PC-9 (cell line): Measurements from ENCODE around the gene SMIM1. TPM values are rescaled to one million over a fixed set of nuclear protein-coding genes. Genes with fewer than 3 reads are reported as not detected.

Experiments
- BruUV-seq: library from RNA; stranded (reverse); fragments of 400-500 nt; replicated peaks from 2 replicates; lab custom pipeline; 2021; lab: Mats Ljungman, UMichigan
- CTCF ChIA-PET: fragments of 300-600 bp; sonication (Branson Sonifier 250); formaldehyde crosslinking; loops from one replicate; lab custom pipeline; 2022; ENCODE audit warnings: antibody characterized with exemption; lab: Charles Lee
- POLR2A ChIA-PET: fragments of 300-600 bp; sonication (Branson Sonifier 250); formaldehyde crosslinking; loops from one replicate; lab custom pipeline; 2022; ENCODE audit warnings: antibody characterized with exemption; ENCODE audit not compliant: unreplicated experiment; lab: Charles Lee
- DNase-seq, 2 experiments: peaks; one replicate each; pipeline versions ENCODE4 v3.0.0 to v3.0.0-alpha.2; 2015 to 2022; ENCODE audit warnings: mixed read lengths in 1 of 2
- H2AFZ ChIP-seq: fragments of 200-600 bp; sonication (generic); 2 replicates; pipeline ENCODE4 v1.8.1; 2017; ENCODE audit warnings: antibody characterized with exemption
- H3F3A ChIP-seq: fragments of 200-600 bp; sonication (generic); 2 replicates; pipeline ENCODE4 v1.8.1; 2017; ENCODE audit warnings: antibody characterized with exemption, mild to moderate bottlenecking, low read depth; ENCODE audit not compliant: insufficient read depth
- H3K27ac ChIP-seq: fragments of 200-600 bp; sonication (generic); 2 replicates; pipeline ENCODE4 v1.6.1; 2016; ENCODE audit warnings: mixed run types
- H3K27me3 ChIP-seq: fragments of 200-600 bp; sonication (generic); 2 replicates; pipeline ENCODE4 v1.6.1; 2016; ENCODE audit warnings: low read depth, mixed run types; ENCODE audit not compliant: insufficient read depth
- H3K36me3 ChIP-seq: fragments of 200-600 bp; sonication (generic); 2 replicates; pipeline ENCODE4 v1.6.1; 2016; ENCODE audit warnings: low read depth, mixed run types
- H3K4me1 ChIP-seq: fragments of 200-600 bp; sonication (generic); replicated peaks from 2 replicates; pipeline ENCODE4 v1.6.1; 2016; ENCODE audit warnings: mixed run types; ENCODE audit not compliant: insufficient read depth
- H3K4me2 ChIP-seq: fragments of 200-600 bp; sonication (generic); 2 replicates; pipeline ENCODE4 v1.6.1; 2017; ENCODE audit warnings: mixed run types
- H3K4me3 ChIP-seq: fragments of 200-600 bp; sonication (generic); 2 replicates; pipeline ENCODE4 v1.6.1; 2016; ENCODE audit warnings: mixed run types
- H3K79me2 ChIP-seq: fragments of 200-600 bp; sonication (generic); 2 replicates; pipeline ENCODE4 v1.6.1; 2017; ENCODE audit warnings: low read depth, mixed run types
- H3K9me2 ChIP-seq: fragments of 200-600 bp; sonication (generic); 2 replicates; pipeline ENCODE4 v1.8.1; 2017; ENCODE audit warnings: mild to moderate bottlenecking; ENCODE audit not compliant: insufficient read depth
- H3K9me3 ChIP-seq: fragments of 200-600 bp; sonication (generic); 2 replicates; pipeline ENCODE4 v1.8.1; 2016; ENCODE audit warnings: low read depth; ENCODE audit not compliant: insufficient read depth
- H4K20me1 ChIP-seq: fragments of 200-600 bp; sonication (generic); 2 replicates; pipeline ENCODE4 v1.8.1; 2017; ENCODE audit not compliant: insufficient read depth
- CTCF ChIP-seq: fragments of 200-600 bp; sonication (generic); conservative IDR thresholded peaks from 2 replicates; pipeline ENCODE4 v1.6.1; 2017; ENCODE audit warnings: mixed run types, antibody characterized with exemption, mild to moderate bottlenecking, moderate library complexity
- EZH2 ChIP-seq: fragments of 200-600 bp; sonication (generic); IDR thresholded peaks from 2 replicates; pipeline ENCODE4 v1.8.0; 2017; ENCODE audit warnings: antibody characterized with exemption, low read depth
- intact Hi-C: fragments of 100-400 bp; cut with micrococcal nuclease; formaldehyde crosslinking; loops from one replicate; pipeline ENCODE4 v1.10.0; 2022; ENCODE audit not compliant: unreplicated experiment
- total RNA-seq: library from RNA; stranded (reverse); gene quantifications from 2 replicates; pipeline ENCODE4 v1.2.3, GENCODE V29; 2021

SMIM1 gene
- total RNA-seq, 1 experiment from 2014 or later, result 5.9 TPM

GRCh38 chr1:3785456-3786157 is 13.1 kb downstream of the SMIM1 start:
- no peak overlapping the region for H2AFZ ChIP-seq
- no peak overlapping the region for H3K4me2 ChIP-seq
- no peak for DNase-seq
- H3K36me3 ChIP-seq, result peaks cover 19% of the 10 kb centered on the region
- no peak overlapping the region for H3K4me3 ChIP-seq
- ChIA-PET CTCF (no interaction called here), POLR2A (no interaction called here)
- no peaks in the 10 kb centered on the region for H3K79me2 ChIP-seq
- no peaks in the 10 kb centered on the region for H3K9me3 ChIP-seq
- no peaks in the 10 kb centered on the region; the same call in 1 of the 2 replicates for H3F3A ChIP-seq
- intact Hi-C loops, result no loop called here
- no peaks in the 10 kb centered on the region for H3K4me1 ChIP-seq
- TF ChIP-seq CTCF (peak; percentile 45), EZH2 (no peak)
- H3K27ac ChIP-seq, result no peak overlapping the region
- no peaks in the 10 kb centered on the region for H3K27me3 ChIP-seq
- no peaks in the 10 kb centered on the region for H3K9me2 ChIP-seq
- H4K20me1 ChIP-seq, result peaks cover 28% of the 10 kb centered on the region
- BruUV-seq, result no TSS peak

GRCh38 chr1:3786468-3787348 is 14.2 kb downstream of the SMIM1 start:
- Histone ChIP-seq H3K4me1 (no peaks in the 10 kb centered on the region), H3K36me3 (peaks cover 17% of the 10 kb centered on the region), H3K9me3 (no peaks in the 10 kb centered on the region), H3K79me2 (peaks cover 6% of the 10 kb centered on the region), H2AFZ (no peak overlapping the region), H3K9me2 (no peaks in the 10 kb centered on the region), H4K20me1 (peaks cover 30% of the 10 kb centered on the region), H3K27ac (no peak overlapping the region), H3F3A (no peaks in the 10 kb centered on the region; the same call in 1 of the 2 replicates), H3K27me3 (no peaks in the 10 kb centered on the region), H3K4me3 (no peak overlapping the region), H3K4me2 (no peak overlapping the region)
- TF ChIP-seq CTCF (no peak), EZH2 (no peak)
- no TSS peak for BruUV-seq
- no peak for DNase-seq
- POLR2A ChIA-PET, result no interaction called here
- intact Hi-C loops, result no loop called here
- CTCF ChIA-PET, result no interaction called here

- no peaks in the 10 kb centered on the region for H3K27me3 ChIP-seq
- no peak for DNase-seq
- intact Hi-C loops, result no loop called here
- no peak overlapping the region for H3K4me2 ChIP-seq
- BruUV-seq, result no TSS peak
- peaks cover 10% of the 10 kb centered on the region for H3K79me2 ChIP-seq
- H3K4me3 ChIP-seq, result no peak overlapping the region
- H3F3A ChIP-seq, result no peaks in the 10 kb centered on the region; the same call in 1 of the 2 replicates
- no peaks in the 10 kb centered on the region for H3K9me3 ChIP-seq
- no peak overlapping the region for H3K27ac ChIP-seq
- no peaks in the 10 kb centered on the region for H3K4me1 ChIP-seq
- H3K9me2 ChIP-seq, result no peaks in the 10 kb centered on the region
- TF ChIP-seq CTCF, result no peak
- peaks cover 35% of the 10 kb centered on the region for H4K20me1 ChIP-seq
- ChIA-PET POLR2A (interaction anchor here (0.6 kb wide), 1 partner anchor 1257 kb away, joined by 4 read pairs; no protein-coding TSS in a partner anchor), CTCF (no interaction called here)
- peaks cover 15% of the 10 kb centered on the region for H3K36me3 ChIP-seq
- H2AFZ ChIP-seq, result no peak overlapping the region
These were observed 14.8 kb downstream of the SMIM1 start for GRCh38 chr1:3787349-3787715.
